Large intestine (tissue), 3 donors: ENCODE measurements around the gene R3HDM4. TPM values are rescaled to one million over a fixed set of nuclear protein-coding genes. Genes with fewer than 3 reads are reported as not detected.

Experiments
- DNase-seq, 2 donors: peaks; one replicate each; pipeline versions ENCODE4 v3.0.0 to v3.0.0-alpha.2; 2013
- H3K27ac ChIP-seq: one replicate; pipeline ENCODE4 v1.5.1; 2013; ENCODE audit warnings: low read length
- H3K27me3 ChIP-seq: 2 replicates; pipeline ENCODE4 v1.6.1; 2013; ENCODE audit warnings: low read length; ENCODE audit not compliant: control insufficient read depth, insufficient read depth
- H3K36me3 ChIP-seq: 2 replicates; pipeline ENCODE4 v1.6.1; 2013; ENCODE audit warnings: low read length; ENCODE audit not compliant: control insufficient read depth, insufficient read depth
- H3K4me1 ChIP-seq: one replicate; pipeline ENCODE4 v1.6.1; 2013; ENCODE audit warnings: low read length; ENCODE audit not compliant: control insufficient read depth, insufficient read depth
- H3K4me3 ChIP-seq: one replicate; pipeline ENCODE4 v1.5.1; 2013; ENCODE audit warnings: low read length
- H3K9me3 ChIP-seq: one replicate; pipeline ENCODE4 v1.6.1; 2013; ENCODE audit warnings: mild to moderate bottlenecking, low read depth, low read length, moderate library complexity; ENCODE audit not compliant: control insufficient read depth
- WGBS: methylation state at CpG from one replicate; pipeline ENCODE4 v1.1.5; 2013; ENCODE audit warnings: low lambda C conversion rate; ENCODE audit not compliant: insufficient coverage; 5-methylcytosine and 5-hydroxymethylcytosine counted together
- polyA plus RNA-seq: library from polyadenylated mRNA; unstranded; fragments of 120-200 nt; gene quantifications from one replicate; pipeline ENCODE4 v1.2.1, GENCODE V29; 2013

Gene R3HDM4
- polyA plus RNA-seq, 1 donor, result 44.0 TPM

- WGBS, result no CpG with 5 or more reads among the region's 31 CpGs
- Histone ChIP-seq H3K27me3 (peaks cover 16% of the 10 kb centered on the region), H3K36me3 (peaks cover 7% of the 10 kb centered on the region), H3K4me3 (peak overlapping the region; percentile 100), H3K9me3 (peaks cover 5% of the 10 kb centered on the region), H3K4me1 (peaks cover 30% of the 10 kb centered on the region), H3K27ac (peak overlapping the region; percentile 96)
- DNase-seq, result peak in 1 of 2 donors; percentile 57
Measured at GRCh38 chr19:924553-925086, 11.6 kb upstream of the R3HDM4 start.

GRCh38 chr19:920051-920864, 7.2 kb upstream of the R3HDM4 start:
- H3K4me1 ChIP-seq, result peaks cover 40% of the 10 kb centered on the region
- no peak overlapping the region for H3K27ac ChIP-seq
- peaks cover 46% of the 10 kb centered on the region for H3K27me3 ChIP-seq
- WGBS, result 7% methylated on average over 6 of the region's 84 CpGs
- DNase-seq, result peak in 1 of 2 donors; percentile 74
- no peaks in the 10 kb centered on the region for H3K36me3 ChIP-seq
- peak overlapping the region; percentile 18 for H3K4me3 ChIP-seq
- peaks cover 21% of the 10 kb centered on the region for H3K9me3 ChIP-seq

GRCh38 chr19:919199-920050, 6.4 kb upstream of the R3HDM4 start:
- Histone ChIP-seq H3K9me3 (peaks cover 17% of the 10 kb centered on the region), H3K4me3 (no peak overlapping the region), H3K4me1 (peaks cover 37% of the 10 kb centered on the region), H3K27me3 (peaks cover 46% of the 10 kb centered on the region), H3K27ac (no peak overlapping the region), H3K36me3 (no peaks in the 10 kb centered on the region)
- peak in 1 of 2 donors; percentile 70 for DNase-seq
- no CpG with 5 or more reads among the region's 68 CpGs for WGBS

GRCh38 chr19:918481-919198, 5.6 kb upstream of the R3HDM4 start:
- Histone ChIP-seq H3K4me1 (peaks cover 32% of the 10 kb centered on the region), H3K27me3 (peaks cover 46% of the 10 kb centered on the region), H3K36me3 (no peaks in the 10 kb centered on the region), H3K27ac (no peak overlapping the region), H3K9me3 (peaks cover 17% of the 10 kb centered on the region), H3K4me3 (no peak overlapping the region)
- no peak for DNase-seq
- no CpG with 5 or more reads among the region's 58 CpGs for WGBS

GRCh38 chr19:918152-918437, 5.1 kb upstream of the R3HDM4 start:
- no peak overlapping the region for H3K27ac ChIP-seq
- no peaks in the 10 kb centered on the region for H3K36me3 ChIP-seq
- peaks cover 17% of the 10 kb centered on the region for H3K9me3 ChIP-seq
- no peak overlapping the region for H3K4me3 ChIP-seq
- peaks cover 31% of the 10 kb centered on the region for H3K4me1 ChIP-seq
- DNase-seq, result no peak
- peaks cover 46% of the 10 kb centered on the region for H3K27me3 ChIP-seq
- WGBS, result no CpG with 5 or more reads among the region's 12 CpGs

GRCh38 chr19:917323-918151, 4.5 kb upstream of the R3HDM4 start, which contains the start of gene KISS1R:
Gene KISS1R, plus strand, starts transcription at chr19:917333. Its CDS starts 170 bp downstream, at chr19:917503.
- H3K27ac ChIP-seq, result no peak within 1 kb of the TSS
- DNase-seq, result peak in 1 of 2 donors; percentile 55
- H3K4me1 ChIP-seq, result peaks cover 31% of the 10 kb centered on the region
- H3K4me3 ChIP-seq, result peak within 1 kb of the TSS; percentile 6
- peaks cover 46% of the 10 kb centered on the region for H3K27me3 ChIP-seq
- H3K9me3 ChIP-seq, result peaks cover 17% of the 10 kb centered on the region
- H3K36me3 ChIP-seq, result no peaks in the 10 kb centered on the region
- WGBS, result no CpG with 5 or more reads among the region's 87 CpGs

- Histone ChIP-seq H3K4me1 (peaks cover 29% of the 10 kb centered on the region), H3K9me3 (peaks cover 17% of the 10 kb centered on the region), H3K27me3 (peaks cover 46% of the 10 kb centered on the region), H3K27ac (no peak overlapping the region), H3K36me3 (no peaks in the 10 kb centered on the region), H3K4me3 (peak overlapping the region; percentile 6)
- DNase-seq, result peak in 1 of 2 donors; percentile 44
- no CpG with 5 or more reads among the region's 35 CpGs for WGBS
Measured at GRCh38 chr19:916645-917322, 3.8 kb upstream of the R3HDM4 start.

- H3K27ac ChIP-seq, result peak overlapping the region; percentile 62
- H3K4me1 ChIP-seq, result peaks cover 20% of the 10 kb centered on the region
- no peaks in the 10 kb centered on the region for H3K36me3 ChIP-seq
- DNase-seq, result no peak
- peaks cover 10% of the 10 kb centered on the region for H3K27me3 ChIP-seq
- no CpG with 5 or more reads among the region's 69 CpGs for WGBS
- peak overlapping the region; percentile 94 for H3K4me3 ChIP-seq
- H3K9me3 ChIP-seq, result peaks cover 10% of the 10 kb centered on the region
Measured at GRCh38 chr19:912181-913079, 589 bp downstream of the R3HDM4 start.
